Measurements from ENCODE around the gene MAN1A1.

Gene MAN1A1

DNA sequence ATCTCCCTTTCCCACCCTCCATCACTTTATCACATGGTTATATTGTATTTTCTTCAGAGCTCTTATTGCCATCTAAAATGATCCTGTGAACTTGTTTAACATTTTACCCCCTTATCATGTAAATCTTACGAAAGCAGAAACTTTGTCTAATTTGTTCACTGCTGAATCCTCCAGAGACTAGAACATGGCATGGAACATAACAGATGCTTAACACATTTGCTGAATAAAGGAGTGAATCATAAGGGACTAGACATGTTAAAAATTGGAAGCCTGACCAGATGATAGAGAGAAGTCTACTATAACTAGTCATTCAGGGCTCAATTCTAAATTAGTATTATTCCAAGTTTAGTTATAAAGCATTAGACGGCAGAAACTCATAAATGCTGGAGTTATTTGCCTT, 73.3 kb downstream of the MAN1A1 start:
- H3K36me3 Mint-ChIP-seq (ENCODE audit: low read depth): peaks cover 25% of the 10 kb centered on the region
- no peaks in the 10 kb centered on the region for H3K27me3 Mint-ChIP-seq (ENCODE audit: low read depth)

GRCh38 chr6:119274197-119274595, 75.4 kb downstream of the MAN1A1 start:
- Mint-ChIP-seq H3K27me3 (ENCODE audit: low read depth) (no peaks in the 10 kb centered on the region), H3K4me1 (ENCODE audit: low read depth) (no peaks in the 10 kb centered on the region), H3K27ac (no peak overlapping the region), H3K36me3 (ENCODE audit: low read depth) (peaks cover 39% of the 10 kb centered on the region), H3K9me3 (peaks cover 31% of the 10 kb centered on the region), H3K4me3 (no peak overlapping the region)
- DNase-seq (ENCODE audit: low spot score): no peak

More for the DNA sequence above, 73.3 kb downstream of the MAN1A1 start:
- DNase-seq (ENCODE audit: low spot score): no peak
- Mint-ChIP-seq H3K4me3 (no peak overlapping the region), H3K27ac (no peak overlapping the region), H3K4me1 (ENCODE audit: low read depth) (no peaks in the 10 kb centered on the region), H3K9me3 (peaks cover 18% of the 10 kb centered on the region)

DNA sequence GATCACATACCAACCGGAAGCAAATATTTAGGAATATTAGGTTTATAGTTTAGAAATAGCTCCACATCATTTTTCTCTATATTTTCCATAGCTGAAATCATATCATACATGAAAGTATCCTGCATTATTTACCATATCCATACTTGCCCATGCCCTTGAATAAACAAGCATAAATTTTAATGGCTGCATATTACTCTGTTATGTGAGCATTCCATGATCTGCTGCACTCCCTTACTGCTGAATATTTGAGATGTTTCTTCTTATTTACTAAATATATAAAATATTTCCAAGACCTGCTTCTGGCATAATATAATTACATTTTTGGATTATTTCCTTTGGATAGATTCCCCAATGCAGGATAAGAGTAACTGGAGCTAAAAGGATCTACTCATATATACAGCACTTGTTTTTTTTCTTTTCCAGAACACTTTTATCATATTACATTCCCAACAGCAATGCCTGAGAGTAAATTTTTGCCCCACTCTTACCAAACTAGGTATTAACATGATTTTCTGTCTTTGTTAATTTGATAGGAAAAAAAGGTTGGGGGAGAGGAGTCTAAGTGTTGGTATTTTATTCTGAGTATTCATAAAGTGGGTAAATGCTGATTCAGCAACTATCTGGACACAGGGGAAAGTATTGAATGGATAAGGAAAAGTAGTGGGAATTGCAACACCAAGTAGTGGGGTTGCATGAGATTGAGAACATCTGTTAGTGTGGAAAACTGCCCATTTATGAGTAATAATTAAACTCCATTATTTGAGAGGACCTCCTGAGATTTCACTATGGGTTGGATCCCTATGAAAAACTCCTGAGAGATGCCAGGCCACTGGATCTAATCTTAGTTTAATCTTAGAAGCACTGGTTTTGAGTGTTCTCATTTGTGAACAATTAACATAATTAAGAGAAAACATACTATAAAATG, 76.0 kb downstream of the MAN1A1 start:
- H3K27me3 Mint-ChIP-seq (ENCODE audit: low read depth): no peaks in the 10 kb centered on the region
- H3K4me1 Mint-ChIP-seq (ENCODE audit: low read depth): no peaks in the 10 kb centered on the region
- DNase-seq (ENCODE audit: low spot score): no peak
- H3K4me3 Mint-ChIP-seq: no peak overlapping the region
- no peak overlapping the region for H3K27ac Mint-ChIP-seq
- H3K9me3 Mint-ChIP-seq: peaks cover 31% of the 10 kb centered on the region
- H3K36me3 Mint-ChIP-seq (ENCODE audit: low read depth): peaks cover 45% of the 10 kb centered on the region

- Mint-ChIP-seq H3K36me3 (ENCODE audit: low read depth) (peaks cover 50% of the 10 kb centered on the region), H3K27ac (no peak overlapping the region), H3K9me3 (peaks cover 27% of the 10 kb centered on the region), H3K27me3 (ENCODE audit: low read depth) (no peaks in the 10 kb centered on the region), H3K4me1 (ENCODE audit: low read depth) (peaks cover 21% of the 10 kb centered on the region), H3K4me3 (no peak overlapping the region)
- DNase-seq (ENCODE audit: low spot score): no peak
Observed at GRCh38 chr6:119270545-119270944, 79.0 kb downstream of the MAN1A1 start.

DNA sequence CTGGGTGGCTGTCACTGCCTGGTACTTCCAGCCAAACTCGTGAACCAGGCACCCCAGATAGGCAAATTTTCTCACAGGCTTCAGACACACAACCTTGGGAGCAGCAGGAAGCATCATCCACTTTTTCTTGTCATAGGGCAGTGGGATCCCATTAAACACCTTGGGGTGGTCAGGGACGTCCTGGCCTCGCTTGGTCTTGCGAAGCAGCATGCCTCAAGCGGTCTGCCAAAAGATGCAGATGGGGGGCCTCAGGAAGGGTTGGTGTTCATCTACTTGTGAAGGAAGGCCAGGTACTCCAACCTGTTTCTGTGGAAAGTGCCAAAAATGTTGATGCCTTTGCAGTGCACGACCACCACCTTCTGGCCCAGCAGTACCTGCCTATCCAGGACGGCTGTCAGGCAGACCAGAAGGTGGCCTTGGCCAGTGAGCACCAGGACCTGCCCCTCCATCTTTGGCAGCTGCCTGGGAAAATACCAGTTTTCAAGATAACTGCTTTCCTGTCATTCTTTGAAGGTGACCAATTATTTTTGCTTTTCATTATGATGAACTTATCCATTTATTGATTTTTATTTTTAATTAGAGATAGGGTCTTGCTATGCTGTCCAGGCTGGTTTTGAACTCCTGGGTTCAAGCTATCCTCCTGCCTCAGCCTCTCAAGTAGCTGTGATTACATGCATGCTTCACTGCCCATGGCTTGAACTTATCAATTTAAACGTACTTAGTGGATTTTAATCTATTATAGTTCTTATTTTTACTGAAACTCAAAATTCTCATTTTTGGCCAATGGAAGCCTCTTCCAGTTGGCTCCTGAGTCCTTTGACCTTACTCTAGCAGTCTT, 80.1 kb downstream of the MAN1A1 start:
- H3K36me3 Mint-ChIP-seq (ENCODE audit: low read depth): peaks cover 47% of the 10 kb centered on the region
- no peak for DNase-seq (ENCODE audit: low spot score)
- peaks cover 27% of the 10 kb centered on the region for H3K9me3 Mint-ChIP-seq
- no peak overlapping the region for H3K27ac Mint-ChIP-seq
- no peaks in the 10 kb centered on the region for H3K27me3 Mint-ChIP-seq (ENCODE audit: low read depth)
- peaks cover 21% of the 10 kb centered on the region for H3K4me1 Mint-ChIP-seq (ENCODE audit: low read depth)
- H3K4me3 Mint-ChIP-seq: no peak overlapping the region

GRCh38 chr6:119267126-119267905, 82.2 kb downstream of the MAN1A1 start:
- Mint-ChIP-seq H3K4me3 (peak overlapping the region; percentile 45), H3K27ac (peak overlapping the region; percentile 52), H3K9me3 (peaks cover 27% of the 10 kb centered on the region), H3K36me3 (ENCODE audit: low read depth) (peaks cover 45% of the 10 kb centered on the region), H3K4me1 (ENCODE audit: low read depth) (peaks cover 21% of the 10 kb centered on the region), H3K27me3 (ENCODE audit: low read depth) (no peaks in the 10 kb centered on the region)
- DNase-seq (ENCODE audit: low spot score): no peak

DNA sequence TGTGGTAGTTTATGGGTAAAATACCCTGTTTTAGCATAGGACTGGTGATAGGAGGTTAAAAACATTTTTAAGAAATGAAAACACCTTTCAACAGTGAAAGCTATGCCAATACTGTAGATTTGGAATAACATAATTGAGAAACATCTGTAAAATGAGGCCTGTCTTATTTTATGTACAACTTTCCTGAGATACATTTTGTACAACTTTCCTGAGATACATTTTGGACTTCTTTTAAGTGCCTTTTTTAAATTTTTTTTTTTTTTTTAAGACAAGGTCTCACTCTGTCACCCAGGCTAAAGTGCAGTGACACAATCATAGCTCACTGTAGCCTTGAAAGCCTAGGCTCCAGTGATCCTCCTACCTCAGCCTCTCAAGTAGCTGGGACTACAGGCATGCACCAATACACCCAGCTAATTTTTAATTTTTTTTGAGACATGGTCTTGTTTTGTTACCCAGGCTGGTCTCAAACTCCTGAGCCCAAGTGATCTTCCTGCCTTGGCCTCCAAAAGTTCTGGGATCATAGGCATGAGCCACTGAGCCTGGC, 84.6 kb downstream of the MAN1A1 start:
- Mint-ChIP-seq H3K4me3 (no peak overlapping the region), H3K36me3 (ENCODE audit: low read depth) (peaks cover 32% of the 10 kb centered on the region), H3K9me3 (peaks cover 11% of the 10 kb centered on the region), H3K27ac (no peak overlapping the region), H3K27me3 (ENCODE audit: low read depth) (no peaks in the 10 kb centered on the region), H3K4me1 (ENCODE audit: low read depth) (peaks cover 27% of the 10 kb centered on the region)
- no peak for DNase-seq (ENCODE audit: low spot score)

GRCh38 chr6:119262612-119263011, 86.9 kb downstream of the MAN1A1 start:
- H3K9me3 Mint-ChIP-seq: peaks cover 9% of the 10 kb centered on the region
- no peak for DNase-seq (ENCODE audit: low spot score)
- H3K27ac Mint-ChIP-seq: no peak overlapping the region
- peaks cover 18% of the 10 kb centered on the region for H3K36me3 Mint-ChIP-seq (ENCODE audit: low read depth)
- no peaks in the 10 kb centered on the region for H3K27me3 Mint-ChIP-seq (ENCODE audit: low read depth)
- H3K4me3 Mint-ChIP-seq: no peak overlapping the region
- peaks cover 26% of the 10 kb centered on the region for H3K4me1 Mint-ChIP-seq (ENCODE audit: low read depth)

DNA sequence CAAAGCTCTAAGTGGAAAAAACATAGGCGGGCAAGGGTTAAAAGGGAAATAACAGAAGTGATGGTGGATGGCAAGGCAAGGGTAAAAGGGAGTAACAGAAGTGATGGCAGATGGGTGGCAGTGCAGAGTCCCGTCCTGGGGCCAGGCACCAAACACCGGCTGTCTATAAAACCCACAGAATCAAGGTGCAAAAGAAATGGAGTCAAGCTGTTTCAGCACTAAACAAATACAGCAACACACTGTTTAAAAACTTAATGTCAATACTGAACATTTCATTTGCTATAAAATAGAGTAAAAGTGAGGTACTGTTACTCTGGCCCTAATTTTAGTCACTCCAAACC, 87.6 kb downstream of the MAN1A1 start:
- H3K4me3 Mint-ChIP-seq: no peak overlapping the region
- DNase-seq (ENCODE audit: low spot score): no peak
- no peaks in the 10 kb centered on the region for H3K27me3 Mint-ChIP-seq (ENCODE audit: low read depth)
- peak overlapping the region; percentile 23 for H3K27ac Mint-ChIP-seq
- peaks cover 9% of the 10 kb centered on the region for H3K9me3 Mint-ChIP-seq
- H3K4me1 Mint-ChIP-seq (ENCODE audit: low read depth): peaks cover 25% of the 10 kb centered on the region
- H3K36me3 Mint-ChIP-seq (ENCODE audit: low read depth): peaks cover 17% of the 10 kb centered on the region

- Mint-ChIP-seq H3K27me3 (ENCODE audit: low read depth) (no peaks in the 10 kb centered on the region), H3K27ac (no peak overlapping the region)
- DNase-seq (ENCODE audit: low spot score): no peak
Observed at GRCh38 chr6:119259027-119259426, 90.5 kb downstream of the MAN1A1 start.

GRCh38 chr6:119257726-119258125, 91.8 kb downstream of the MAN1A1 start:
- no peaks in the 10 kb centered on the region for H3K27me3 Mint-ChIP-seq (ENCODE audit: low read depth)
- H3K27ac Mint-ChIP-seq: no peak overlapping the region
- H3K4me1 Mint-ChIP-seq (ENCODE audit: low read depth): peaks cover 26% of the 10 kb centered on the region
- peaks cover 7% of the 10 kb centered on the region for H3K9me3 Mint-ChIP-seq
- DNase-seq (ENCODE audit: low spot score): no peak
- no peak overlapping the region for H3K4me3 Mint-ChIP-seq
- peaks cover 30% of the 10 kb centered on the region for H3K36me3 Mint-ChIP-seq (ENCODE audit: low read depth)

More at GRCh38 chr6:119259027-119259426, 90.5 kb downstream of the MAN1A1 start:
- Mint-ChIP-seq H3K9me3 (peaks cover 9% of the 10 kb centered on the region), H3K36me3 (ENCODE audit: low read depth) (peaks cover 28% of the 10 kb centered on the region), H3K4me3 (no peak overlapping the region), H3K4me1 (ENCODE audit: low read depth) (peaks cover 26% of the 10 kb centered on the region)

DNA sequence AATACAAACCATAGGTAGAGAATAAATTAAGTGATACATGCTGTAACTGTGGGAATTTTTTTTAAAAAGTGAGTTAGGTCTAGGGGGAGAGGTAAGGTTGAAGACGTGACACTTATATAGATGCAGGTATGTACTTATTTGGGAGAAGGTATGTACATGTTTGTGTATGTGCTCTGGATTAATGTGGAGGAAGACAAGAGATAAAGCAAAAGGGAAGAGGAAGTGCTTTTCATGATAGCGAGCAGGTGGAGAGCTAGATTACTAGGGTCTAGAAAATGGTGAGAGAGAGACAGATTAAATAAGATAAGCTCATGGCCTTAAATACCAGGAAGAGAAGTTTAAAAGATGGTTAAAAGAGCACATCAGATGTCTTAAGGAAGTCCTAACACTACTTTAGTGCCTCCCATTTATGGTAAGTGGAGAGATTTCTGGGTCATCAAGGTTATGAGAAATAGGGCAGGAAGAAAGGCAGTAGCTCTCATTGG, 92.5 kb downstream of the MAN1A1 start:
- DNase-seq (ENCODE audit: low spot score): no peak
- Mint-ChIP-seq H3K9me3 (peaks cover 4% of the 10 kb centered on the region), H3K4me3 (no peak overlapping the region), H3K27me3 (ENCODE audit: low read depth) (no peaks in the 10 kb centered on the region), H3K27ac (no peak overlapping the region), H3K4me1 (ENCODE audit: low read depth) (peaks cover 26% of the 10 kb centered on the region), H3K36me3 (ENCODE audit: low read depth) (peaks cover 30% of the 10 kb centered on the region)

- Mint-ChIP-seq H3K27me3 (ENCODE audit: low read depth) (no peaks in the 10 kb centered on the region), H3K27ac (no peak overlapping the region), H3K9me3 (no peaks in the 10 kb centered on the region), H3K36me3 (ENCODE audit: low read depth) (peaks cover 26% of the 10 kb centered on the region), H3K4me3 (no peak overlapping the region), H3K4me1 (ENCODE audit: low read depth) (peaks cover 22% of the 10 kb centered on the region)
- no peak for DNase-seq (ENCODE audit: low spot score)
Observed at GRCh38 chr6:119256392-119256791, 93.2 kb downstream of the MAN1A1 start.

Measured in T-helper 2 cell treated with Interferon-gamma antibody and Interleukin-4, amounts not matched to agents 5 μg/mL and 100 μg/mL, for 36 hours (primary cell).